ENCODE results near the gene HRH4. TPM values are rescaled to one million over a fixed set of nuclear protein-coding genes. Genes with fewer than 3 reads are reported as not detected.

The HRH4 gene
- total and polyA plus RNA-seq, 10 donors: 0.02 to 1.8 (median 0.76) TPM; not detected in 2

DNA sequence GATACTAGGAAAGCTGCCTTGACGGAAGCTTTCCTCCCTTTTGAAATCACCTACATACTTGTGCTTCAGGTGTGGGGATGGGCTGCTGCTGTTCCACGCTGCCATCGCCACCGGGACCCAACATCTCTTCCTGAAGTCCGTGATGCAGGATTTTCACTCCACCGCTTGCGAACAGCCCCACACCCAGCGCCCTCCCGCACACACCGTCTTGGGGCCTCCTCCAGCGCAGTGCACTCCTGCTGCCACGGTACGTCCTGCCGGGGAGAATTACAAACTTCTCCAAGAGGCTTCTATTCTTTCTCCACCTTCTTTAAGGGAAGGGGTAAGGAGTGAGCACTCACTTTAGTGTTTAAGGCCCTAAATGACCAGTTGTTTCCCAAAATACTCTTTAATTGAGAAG lies 58.2 kb downstream of the HRH4 start:
- TF ChIP-seq POLR2AphosphoS5 (IDR thresholded peaks at IDR 0.05) (no peak), POLR2A (IDR thresholded peaks at IDR 0.05) (no peak)
- TF ChIP-seq, protein P1, sequence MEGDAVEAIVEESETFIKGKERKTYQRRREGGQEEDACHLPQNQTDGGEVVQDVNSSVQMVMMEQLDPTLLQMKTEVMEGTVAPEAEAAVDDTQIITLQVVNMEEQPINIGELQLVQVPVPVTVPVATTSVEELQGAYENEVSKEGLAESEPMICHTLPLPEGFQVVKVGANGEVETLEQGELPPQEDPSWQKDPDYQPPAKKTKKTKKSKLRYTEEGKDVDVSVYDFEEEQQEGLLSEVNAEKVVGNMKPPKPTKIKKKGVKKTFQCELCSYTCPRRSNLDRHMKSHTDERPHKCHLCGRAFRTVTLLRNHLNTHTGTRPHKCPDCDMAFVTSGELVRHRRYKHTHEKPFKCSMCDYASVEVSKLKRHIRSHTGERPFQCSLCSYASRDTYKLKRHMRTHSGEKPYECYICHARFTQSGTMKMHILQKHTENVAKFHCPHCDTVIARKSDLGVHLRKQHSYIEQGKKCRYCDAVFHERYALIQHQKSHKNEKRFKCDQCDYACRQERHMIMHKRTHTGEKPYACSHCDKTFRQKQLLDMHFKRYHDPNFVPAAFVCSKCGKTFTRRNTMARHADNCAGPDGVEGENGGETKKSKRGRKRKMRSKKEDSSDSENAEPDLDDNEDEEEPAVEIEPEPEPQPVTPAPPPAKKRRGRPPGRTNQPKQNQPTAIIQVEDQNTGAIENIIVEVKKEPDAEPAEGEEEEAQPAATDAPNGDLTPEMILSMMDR (IDR thresholded peaks at IDR 0.05 in 8 of 11, conservative IDR thresholded peaks at IDR 0.05 in 3 of 11): no peak
- Histone ChIP-seq H3K36me3 (no peaks in the 10 kb centered on the region), H3K27me3 (replicated peaks in 1 of 7) (no peaks in the 10 kb centered on the region), H3K4me3 (no peak overlapping the region), H3K4me1 (no peaks in the 10 kb centered on the region), H3K27ac (no peak overlapping the region), H3K9me3 (no peaks in the 10 kb centered on the region)
- 85 to 93% (median 88%) methylated on average over 14 of the region's 14 CpGs for WGBS, 5 donors
- intact Hi-C loops (cut with DNase I; ENCODE audit: low total_unique reads): no loop called here
- no peak for DNase-seq

Small RNAs within 50 kb of the gene (small RNA-seq; reads per million reads assigned to genes)
- gene RF00019: 0 reads per million in 4 donors

Other genes with a start within 250 kb of the HRH4 start
- gene OSBPL1A, start 62.8 kb upstream of the HRH4 start, total RNA-seq: 10 to 100 TPM; 17.4 to 29.6 (median 22.4) TPM
- 1 to 10 TPM; 3.8 to 6.7 (median 6.4) TPM for gene OSBPL1A, start 62.8 kb upstream of the HRH4 start, polyA plus RNA-seq
- gene IMPACT, start 34.0 kb upstream of the HRH4 start, total RNA-seq: 10 to 100 TPM; 14.6 to 36.7 (median 23.7) TPM
- 10 to 100 TPM; 10.6 to 16.7 (median 13.4) TPM for gene IMPACT, start 34.0 kb upstream of the HRH4 start, polyA plus RNA-seq